Breast epithelium (tissue), 4 donors: Measurements from ENCODE around the gene ERFE. TPM values are rescaled to one million over a fixed set of nuclear protein-coding genes. Genes with fewer than 3 reads are reported as not detected.

Source experiments
- DNase-seq, 2 donors: peaks; one replicate each; pipeline ENCODE4 v3.0.0-alpha.2; 2019; ENCODE audit warnings: low spot score in 2 of 2
- H3K27ac ChIP-seq, 2 donors: fragments of 200-600 bp; sonication (generic) in 1 of 2; one replicate each; pipeline ENCODE4 v1.5.1; 2016 to 2019; ENCODE audit warnings: mild to moderate bottlenecking in 1 of 2
- H3K27me3 ChIP-seq, 2 donors: fragments of 200-600 bp; sonication (generic) in 1 of 2; one replicate each; pipeline versions ENCODE4 v1.5.1 to v1.6.0; 2017 to 2019; ENCODE audit warnings: control low read depth in 1 of 2, mild to moderate bottlenecking in 1 of 2
- H3K36me3 ChIP-seq: fragments of 200-600 bp; one replicate; pipeline ENCODE4 v1.5.1; 2019
- H3K4me1 ChIP-seq, 2 donors: fragments of 200-600 bp; sonication (generic); one replicate each; pipeline ENCODE4 v1.5.1; 2016 to 2019; ENCODE audit warnings: control low read depth in 1 of 2
- H3K4me3 ChIP-seq, 3 donors: fragments of 200-600 bp; sonication (generic); 1 replicate in 2 of 3; 2 replicates in 1 of 3; pipeline ENCODE4 v1.5.1; 2016 to 2019; ENCODE audit warnings: mild to moderate bottlenecking in 3 of 3, moderate library complexity in 2 of 3
- H3K9me3 ChIP-seq, 2 donors: fragments of 200-600 bp; sonication (generic) in 1 of 2; one replicate each; pipeline ENCODE4 v1.5.1; 2016 to 2019; ENCODE audit warnings: control low read depth in 1 of 2
- CTCF ChIP-seq, 3 donors: fragments of 450-650 bp; IDR thresholded peaks; one replicate each; pipeline ENCODE4 v1.5.1; 2016 to 2017; ENCODE audit warnings: antibody characterized with exemption in 3 of 3, mild to moderate bottlenecking in 3 of 3, moderate library complexity in 3 of 3
- POLR2A ChIP-seq: fragments of 450-650 bp; IDR thresholded peaks from one replicate; pipeline ENCODE4 v1.6.1; 2016; ENCODE audit warnings: antibody characterized with exemption, mild to moderate bottlenecking, moderate library complexity
- POLR2AphosphoS5 ChIP-seq, 3 donors: sonication (generic); formaldehyde crosslinking; IDR thresholded peaks; one replicate each; pipeline ENCODE4 v1.6.1; 2017; ENCODE audit warnings: antibody characterized with exemption in 3 of 3
- intact Hi-C: fragments of 100-400 bp; cut with DNase I; formaldehyde crosslinking; loops from one replicate; pipeline ENCODE4 v1.15.1; 2023; ENCODE audit warnings: low total_unique reads
- total RNA-seq, 3 donors: library from RNA; depleted of rRNA; stranded (reverse); fragments of >200 nt; gene quantifications; one replicate each; pipeline ENCODE4 v1.1.0, GENCODE V29; 2016

ERFE gene
- total RNA-seq, 3 donors from 2014 or later = 0.48 to 0.98 TPM; not detected in 1

GRCh38 chr2:238183821-238184220 lies 25.1 kb downstream of the ERFE start:
- intact Hi-C loops = no loop called here
- Histone ChIP-seq H3K9me3 (no peaks in the 10 kb centered on the region), H3K27me3 (no peaks in the 10 kb centered on the region), H3K4me3 (no peak overlapping the region), H3K36me3 (no peaks in the 10 kb centered on the region), H3K27ac (no peak overlapping the region), H3K4me1 (no peaks in the 10 kb centered on the region)
- TF ChIP-seq POLR2AphosphoS5 (IDR thresholded peaks at IDR 0.05) (no peak), POLR2A (no peak), CTCF (IDR thresholded peaks at IDR 0.05) (no peak)
- no peak for DNase-seq

GRCh38 chr2:238187618-238188548 lies 29.1 kb downstream of the ERFE start:
- no peak overlapping the region for H3K27ac ChIP-seq
- H3K9me3 ChIP-seq = no peaks in the 10 kb centered on the region
- intact Hi-C loops = no loop called here
- no peak for DNase-seq
- no peaks in the 10 kb centered on the region for H3K4me1 ChIP-seq
- no peaks in the 10 kb centered on the region for H3K36me3 ChIP-seq
- no peak overlapping the region for H3K4me3 ChIP-seq
- H3K27me3 ChIP-seq = no peaks in the 10 kb centered on the region
- TF ChIP-seq CTCF (IDR thresholded peaks at IDR 0.05) (no peak), POLR2A (no peak), POLR2AphosphoS5 (IDR thresholded peaks at IDR 0.05) (no peak)

GRCh38 chr2:238190445-238190844 lies 31.7 kb downstream of the ERFE start:
- TF ChIP-seq POLR2AphosphoS5 (IDR thresholded peaks at IDR 0.05) (no peak), POLR2A (no peak), CTCF (IDR thresholded peaks at IDR 0.05) (no peak)
- no peaks in the 10 kb centered on the region for H3K36me3 ChIP-seq
- no peak overlapping the region for H3K27ac ChIP-seq
- H3K4me1 ChIP-seq = no peaks in the 10 kb centered on the region
- H3K9me3 ChIP-seq = no peaks in the 10 kb centered on the region
- DNase-seq = no peak
- H3K27me3 ChIP-seq = no peaks in the 10 kb centered on the region
- H3K4me3 ChIP-seq = no peak overlapping the region
- intact Hi-C loops = no loop called here

GRCh38 chr2:238202326-238203093 lies 43.7 kb downstream of the ERFE start:
- Histone ChIP-seq H3K27me3 (no peaks in the 10 kb centered on the region), H3K36me3 (no peaks in the 10 kb centered on the region), H3K27ac (peak overlapping the region; percentile 93 to 96), H3K4me3 (peak overlapping the region; percentile 60 to 99 (median 85)), H3K9me3 (no peaks in the 10 kb centered on the region), H3K4me1 (peaks cover 0 to 18% of the 10 kb centered on the region in 2 donors)
- TF ChIP-seq POLR2A (no peak), POLR2AphosphoS5 (IDR thresholded peaks at IDR 0.05) (no peak)
- intact Hi-C loops = no loop called here
- no peak for DNase-seq

- intact Hi-C loops = no loop called here
- TF ChIP-seq CTCF (IDR thresholded peaks at IDR 0.05) (no peak), POLR2AphosphoS5 (IDR thresholded peaks at IDR 0.05) (peak in 2 of 3 donors; percentile 24 to 76), POLR2A (no peak)
- DNase-seq = peak; percentile 83 to 88
Observed at GRCh38 chr2:238203094-238203972, 44.6 kb downstream of the ERFE start, which contains the start of gene ILKAP. ILKAP (minus strand) TSS chr2:238203695; CDS start chr2:238203553, 142 bp downstream.

More at GRCh38 chr2:238203094-238203972, 44.6 kb downstream of the ERFE start, which contains the start of gene ILKAP:
- Histone ChIP-seq H3K27me3 (no peaks in the 10 kb centered on the region), H3K27ac (peak within 1 kb of the TSS; percentile 93 to 96), H3K9me3 (no peaks in the 10 kb centered on the region), H3K4me1 (peaks cover 0 to 18% of the 10 kb centered on the region in 2 donors), H3K4me3 (peak within 1 kb of the TSS; percentile 60 to 99 (median 85)), H3K36me3 (no peaks in the 10 kb centered on the region)
